EH (cell line): ENCODE data around the gene NCEH1.

ENCODE experiments used
- DNase-seq: peaks from one replicate; pipeline ENCODE4 v3.0.0-alpha.2; 2015; ENCODE audit warnings: low read depth

NCEH1 gene

DNA sequence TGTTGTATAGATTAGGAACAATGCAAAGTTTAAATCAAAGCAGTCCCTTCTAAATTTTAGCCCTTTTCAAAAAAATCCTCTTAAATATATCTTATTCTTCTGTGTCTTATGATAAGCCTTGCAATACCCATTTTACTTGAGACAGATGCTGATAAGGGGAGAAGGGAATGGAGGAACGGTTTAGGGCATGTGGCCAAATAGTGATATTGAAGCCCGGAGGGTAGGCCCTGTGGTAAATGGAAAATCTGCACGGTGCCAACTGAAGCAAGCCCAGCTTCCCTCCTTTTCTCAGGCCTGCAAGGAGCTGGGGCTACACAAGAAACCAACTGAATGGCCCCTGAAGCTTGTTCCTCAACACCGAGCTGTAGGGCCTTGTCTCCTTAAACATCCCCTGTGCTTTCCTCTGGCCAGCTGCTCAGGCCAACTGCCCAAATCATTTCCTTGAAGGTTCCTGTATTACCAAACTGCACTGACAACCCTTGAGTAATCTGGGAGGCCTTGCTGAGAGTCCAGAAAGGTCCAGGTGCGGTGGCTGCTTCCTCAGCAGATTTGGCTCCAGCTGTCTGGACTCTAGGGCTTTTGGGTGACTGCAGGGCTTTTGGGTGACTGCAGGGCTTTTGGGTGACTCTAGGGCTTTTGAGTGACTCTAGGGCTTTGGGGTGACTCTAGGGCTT is 67.2 kb downstream of the NCEH1 start:
- DNase-seq, result no peak

DNA sequence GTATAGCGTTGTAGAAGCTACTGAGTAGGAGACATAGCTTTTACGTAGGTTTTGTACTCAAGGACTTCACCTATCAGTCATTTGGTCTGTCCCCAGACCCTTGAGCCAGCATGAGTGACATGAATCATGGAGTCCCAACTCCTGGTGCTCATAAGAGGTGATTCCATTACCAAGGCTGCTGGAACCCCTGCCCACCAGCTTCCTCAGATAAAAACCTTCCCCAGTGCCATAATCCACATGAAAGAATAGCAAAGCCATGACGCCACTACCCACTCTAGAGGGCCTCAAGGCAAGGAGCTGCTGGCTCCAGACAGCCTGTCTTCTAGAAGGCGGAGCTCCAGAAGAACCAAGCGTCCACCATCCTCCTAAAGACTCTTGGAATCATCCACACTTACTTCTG is 69.6 kb downstream of the NCEH1 start:
- no peak for DNase-seq

DNA sequence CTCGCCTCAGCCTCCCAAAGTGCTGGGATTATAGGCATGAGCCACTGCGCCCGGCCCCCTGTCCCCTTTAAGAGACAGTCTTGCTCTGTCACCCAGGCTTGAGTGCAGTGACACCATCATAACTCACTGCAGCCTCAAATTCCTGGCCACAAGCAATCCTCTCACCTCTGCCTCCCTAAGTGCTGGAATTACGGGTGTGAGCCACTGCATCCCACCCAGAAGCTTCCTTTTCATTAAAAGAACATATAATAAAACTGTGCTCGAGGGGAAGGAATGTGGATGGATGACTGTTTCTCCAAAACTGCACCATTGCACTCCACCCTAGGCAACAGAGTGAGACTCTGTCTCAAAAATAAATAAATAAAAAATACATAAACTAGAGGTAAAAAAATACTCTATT is 70.1 kb downstream of the NCEH1 start:
- DNase-seq, result peak; percentile 36

GRCh38 chr3:172635588-172635987 is 75.3 kb downstream of the NCEH1 start:
- no peak for DNase-seq

DNA sequence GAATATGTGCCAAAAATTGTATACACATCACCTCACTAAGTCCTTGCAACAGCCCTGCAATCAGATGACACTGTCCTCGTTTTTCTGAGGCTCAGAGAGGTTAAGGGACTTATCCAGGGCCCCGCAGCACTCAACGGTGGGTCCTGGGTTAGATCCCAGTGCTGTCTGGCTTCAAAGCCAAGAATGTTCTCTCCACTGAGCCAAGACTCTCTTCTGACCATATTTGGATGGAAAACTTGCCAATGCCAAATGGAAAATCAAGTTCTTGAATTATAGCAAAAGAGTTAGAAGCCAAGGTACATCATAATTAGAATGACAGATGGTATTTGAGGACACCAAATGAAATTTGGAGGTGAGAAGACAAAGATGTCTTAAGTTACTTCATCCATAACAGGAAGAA is 75.9 kb downstream of the NCEH1 start:
- no peak for DNase-seq

DNA sequence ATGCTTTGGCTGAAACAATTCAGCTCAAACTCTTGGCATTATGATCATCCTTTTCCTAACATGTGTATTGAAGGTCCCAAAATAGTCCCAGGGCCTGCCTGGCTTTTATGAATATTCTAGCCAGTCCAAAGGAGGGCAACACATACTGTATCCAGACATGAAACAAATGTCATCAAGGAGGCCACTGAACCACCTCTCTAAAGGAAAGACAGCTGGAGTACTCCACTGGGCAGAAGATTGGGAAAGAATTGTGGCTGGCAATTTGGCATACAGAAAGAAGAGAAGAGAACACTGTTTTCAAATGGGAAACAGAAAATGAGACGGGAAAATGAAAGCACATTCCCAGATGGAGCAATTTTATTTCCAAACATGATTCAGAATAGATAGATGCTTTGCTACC is 80.6 kb downstream of the NCEH1 start:
- DNase-seq, result no peak

DNA sequence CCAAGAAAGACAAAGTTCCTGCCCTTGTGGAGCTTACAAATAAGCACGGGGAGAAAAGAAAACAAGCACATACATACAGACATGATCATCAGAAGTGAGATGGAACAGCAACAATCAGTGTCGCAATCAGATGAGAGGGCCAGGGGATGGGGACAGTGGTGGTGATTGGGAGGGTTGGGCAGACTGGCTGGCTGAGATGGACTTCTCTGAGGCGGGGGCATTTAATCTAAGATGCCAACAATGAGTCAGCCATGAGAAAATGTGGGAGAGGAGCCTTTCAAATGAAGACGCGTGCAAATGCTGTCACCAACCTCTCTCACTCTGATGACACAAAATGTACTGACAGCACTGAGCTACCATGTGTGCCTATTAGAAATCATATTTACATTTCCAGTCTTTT is 81.4 kb downstream of the NCEH1 start:
- DNase-seq, result peak; percentile 31

DNA sequence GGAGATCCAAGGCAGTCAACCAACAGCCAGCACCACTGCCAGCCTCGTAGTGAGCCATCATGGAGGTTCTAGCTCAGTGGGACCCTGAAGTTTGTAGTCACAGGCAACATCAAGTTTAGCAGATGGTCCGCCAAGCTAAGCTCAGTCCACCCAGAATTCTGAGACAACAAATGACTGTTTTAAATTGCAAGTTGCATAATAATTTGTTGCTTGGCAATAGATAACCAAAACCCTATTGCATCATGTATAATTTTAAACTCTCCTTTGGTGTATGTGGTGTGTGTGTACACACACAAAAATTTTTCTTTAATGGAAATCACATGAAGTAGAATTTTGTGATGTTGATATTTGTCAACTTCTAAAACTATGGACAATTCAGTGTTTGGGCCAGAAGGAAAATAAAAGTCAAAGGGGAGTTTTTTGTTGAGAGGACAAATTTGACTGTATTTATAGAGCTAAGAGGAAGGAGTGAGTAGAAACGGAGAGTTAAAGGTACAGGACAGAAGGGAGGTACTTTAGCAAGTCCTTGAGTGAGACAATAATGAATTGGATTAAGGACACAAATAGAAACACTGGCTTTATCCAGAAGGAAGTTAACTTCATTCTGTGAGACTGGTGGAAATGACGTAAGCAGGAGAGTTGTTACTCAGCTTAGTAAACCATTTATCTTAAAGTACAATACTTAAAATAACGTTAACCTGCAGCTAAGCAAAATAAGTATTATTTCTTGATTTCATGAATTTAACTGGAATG is 83.6 kb downstream of the NCEH1 start:
- peak; percentile 32 for DNase-seq

- peak; percentile 86 for DNase-seq
Measured at GRCh38 chr3:172626021-172626640, 84.7 kb downstream of the NCEH1 start.

GRCh38 chr3:172625404-172625803 is 85.5 kb downstream of the NCEH1 start:
- peak; percentile 39 for DNase-seq

DNA sequence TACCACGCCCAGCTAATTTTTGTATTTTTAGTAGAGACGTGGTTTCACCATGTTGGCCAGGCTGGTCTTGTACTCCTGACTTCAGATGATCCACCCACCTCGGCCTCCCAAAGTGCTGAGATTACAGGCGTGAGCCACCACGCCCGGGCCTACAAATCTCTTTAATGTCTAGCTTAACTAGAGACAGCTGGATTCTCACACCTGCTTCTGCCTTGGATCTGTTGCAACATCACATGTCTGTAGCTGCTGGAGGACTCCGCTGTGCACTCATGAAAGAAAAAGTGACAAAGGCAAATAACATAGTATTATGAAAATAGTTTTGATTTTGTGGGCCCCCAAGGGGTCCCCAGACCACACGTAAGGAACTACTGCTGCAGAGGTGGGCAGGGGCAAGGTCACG is 85.9 kb downstream of the NCEH1 start:
- DNase-seq, result no peak

DNA sequence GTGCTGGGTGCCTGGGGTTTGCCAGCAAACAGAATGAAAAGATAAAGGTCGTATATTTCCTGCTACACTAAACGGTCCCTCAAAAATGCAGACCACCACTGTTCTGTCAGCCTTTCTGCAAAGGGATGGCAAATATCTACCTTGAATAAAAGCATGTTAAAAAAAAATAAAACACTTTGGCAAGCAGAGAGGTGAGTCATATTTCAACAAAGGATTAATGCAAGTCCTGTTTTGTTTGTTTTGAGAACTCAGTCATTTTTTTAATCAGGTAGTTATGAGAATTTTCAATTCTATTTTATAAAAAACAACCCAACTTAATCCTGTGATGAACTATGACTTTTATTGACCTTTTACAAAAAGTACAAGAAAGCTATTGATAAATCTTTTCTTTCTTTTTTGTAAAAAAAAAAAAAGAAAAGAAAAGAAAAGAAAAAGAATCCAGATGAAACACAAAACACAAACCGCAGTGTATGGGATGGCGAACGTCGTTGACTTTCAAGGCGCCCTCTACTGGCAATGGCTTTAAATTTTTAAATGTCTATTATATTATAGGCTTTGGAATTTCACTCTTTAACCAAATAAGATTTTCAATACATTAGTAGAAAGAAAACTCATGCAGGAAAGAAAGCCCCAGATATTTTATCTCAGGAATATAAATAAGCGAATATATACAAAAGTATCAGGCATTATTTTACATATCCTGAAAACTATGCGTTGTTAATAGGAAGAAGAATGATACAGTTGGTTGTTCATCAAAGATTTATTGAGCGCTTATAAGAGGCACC is 87.8 kb downstream of the NCEH1 start:
- peak; percentile 45 for DNase-seq

DNA sequence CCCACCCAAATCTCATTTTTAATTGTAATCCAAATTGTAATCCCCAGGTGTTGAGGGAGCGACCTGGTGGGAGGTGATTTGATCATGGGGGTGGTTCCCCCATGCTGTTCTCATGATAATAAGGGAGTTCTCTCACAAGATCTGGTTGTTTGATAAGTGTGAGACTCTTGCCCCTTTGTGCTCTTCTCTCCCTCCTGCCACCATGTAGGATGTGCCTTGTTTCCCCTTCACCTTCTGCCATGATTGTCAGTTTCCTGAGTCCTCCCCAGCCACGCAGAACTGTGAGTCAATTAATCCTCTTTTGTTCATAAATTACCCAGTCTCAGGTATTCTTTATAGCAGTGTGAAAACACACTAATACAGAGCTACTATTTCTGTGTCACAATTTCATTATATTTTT is 88.7 kb downstream of the NCEH1 start:
- DNase-seq, result no peak

GRCh38 chr3:172617976-172618375 is 92.9 kb downstream of the NCEH1 start:
- DNase-seq, result no peak

- DNase-seq, result no peak
Measured at GRCh38 chr3:172617013-172617706, 93.7 kb downstream of the NCEH1 start.

DNA sequence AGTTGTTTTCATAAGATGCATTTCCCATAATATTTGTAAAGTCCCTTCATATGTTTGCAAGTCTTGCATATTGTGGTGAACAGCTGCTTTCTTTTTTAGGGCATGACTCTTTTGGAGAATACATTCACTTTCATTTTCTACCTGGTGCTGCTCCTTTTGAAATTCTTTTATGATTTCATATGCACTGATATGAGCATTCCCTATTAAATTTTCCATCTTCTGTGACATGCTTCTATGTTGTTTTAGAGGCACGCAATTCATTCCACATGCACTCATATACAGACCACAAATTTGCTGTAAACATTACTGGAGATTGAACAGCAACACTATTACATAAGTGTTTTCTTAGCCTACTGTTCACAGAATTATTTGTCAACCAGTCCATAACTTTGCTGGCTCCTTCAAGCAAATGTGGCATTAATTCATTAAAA is 94.8 kb downstream of the NCEH1 start:
- peak; percentile 4 for DNase-seq

DNA sequence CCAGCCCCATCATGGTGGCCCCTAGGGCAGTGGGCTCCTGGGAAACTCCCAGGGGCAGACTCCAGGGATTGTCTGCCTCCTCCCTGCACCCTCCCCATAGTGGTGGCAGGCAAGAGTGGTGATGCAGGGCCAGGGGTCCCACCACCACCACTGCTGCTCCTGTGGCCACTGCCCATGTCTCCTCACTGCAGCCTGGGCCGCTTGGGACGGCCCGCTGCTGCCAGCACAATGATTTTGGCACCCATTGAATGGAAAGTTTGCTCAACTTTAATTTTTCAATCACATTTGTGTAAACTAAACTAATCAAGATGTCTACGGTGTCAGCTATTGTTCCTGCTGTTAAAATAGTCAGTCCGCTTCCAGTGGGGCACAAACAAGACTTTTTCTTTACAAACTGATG is 95.6 kb downstream of the NCEH1 start:
- no peak for DNase-seq

DNA sequence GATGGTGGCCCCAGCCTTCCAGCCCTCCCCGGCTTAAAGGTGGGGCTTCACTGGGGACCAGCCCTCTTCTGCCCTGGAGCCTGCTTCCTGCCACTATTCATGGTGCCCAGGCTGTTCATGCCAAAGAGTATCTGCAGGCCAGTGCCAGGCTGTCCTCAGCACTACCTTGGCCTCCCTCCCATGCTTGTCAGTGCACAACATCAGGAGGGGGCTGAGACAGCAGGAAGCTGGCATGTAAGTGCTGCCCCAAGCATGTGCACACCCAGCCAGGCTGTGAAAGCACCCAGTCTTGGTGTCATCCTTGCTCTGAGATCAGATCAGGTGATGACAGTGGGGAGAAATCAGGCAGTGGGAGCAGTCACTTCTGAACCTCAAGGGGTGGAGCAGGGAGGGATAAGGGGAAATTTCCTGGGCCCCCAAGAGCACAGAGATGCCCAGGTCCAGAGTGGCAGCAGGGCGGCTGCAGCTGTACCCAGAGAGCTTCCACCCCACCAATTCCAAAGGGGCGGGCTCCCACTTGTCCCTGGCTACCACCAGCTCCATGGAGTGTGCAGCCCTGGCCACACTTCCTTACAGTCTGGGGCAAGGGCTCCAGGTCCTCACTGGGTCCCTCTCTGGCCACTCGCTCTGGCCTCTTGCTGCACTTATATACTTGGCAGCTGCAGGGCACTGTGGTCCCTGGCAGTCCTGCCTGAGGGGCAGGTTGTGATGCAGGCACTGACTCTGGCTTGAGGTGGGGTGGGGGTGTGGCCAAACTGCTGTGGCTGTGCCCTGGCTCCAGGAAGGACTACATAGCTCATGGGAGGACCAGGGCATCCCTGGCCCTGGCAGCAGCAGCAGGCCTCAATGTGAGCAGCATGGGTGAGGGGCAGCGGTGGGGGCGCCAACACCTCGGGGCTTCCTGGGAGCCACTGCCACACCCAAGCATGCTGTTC is 96.3 kb downstream of the NCEH1 start:
- no peak for DNase-seq

DNA sequence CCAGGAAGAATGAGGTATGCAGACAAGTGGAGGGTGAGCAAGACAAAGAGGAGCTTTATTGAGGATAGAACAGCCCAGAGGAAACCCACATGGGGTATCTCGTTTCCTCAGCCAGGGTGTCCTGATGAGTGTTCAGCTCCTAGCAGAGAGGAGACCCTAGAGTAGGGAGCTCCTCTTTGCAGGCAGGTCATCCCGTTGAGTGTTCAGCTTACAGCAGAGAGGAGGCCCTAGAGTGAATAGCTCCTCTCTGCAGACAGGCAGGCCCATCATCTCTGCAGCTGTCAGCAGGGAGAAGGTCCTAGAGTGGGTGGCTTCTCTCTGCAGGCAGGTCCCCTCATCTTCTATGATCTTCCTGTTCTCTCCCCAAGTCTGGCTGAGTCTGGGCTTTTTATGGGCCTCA is 97.0 kb downstream of the NCEH1 start:
- DNase-seq, result no peak

DNA sequence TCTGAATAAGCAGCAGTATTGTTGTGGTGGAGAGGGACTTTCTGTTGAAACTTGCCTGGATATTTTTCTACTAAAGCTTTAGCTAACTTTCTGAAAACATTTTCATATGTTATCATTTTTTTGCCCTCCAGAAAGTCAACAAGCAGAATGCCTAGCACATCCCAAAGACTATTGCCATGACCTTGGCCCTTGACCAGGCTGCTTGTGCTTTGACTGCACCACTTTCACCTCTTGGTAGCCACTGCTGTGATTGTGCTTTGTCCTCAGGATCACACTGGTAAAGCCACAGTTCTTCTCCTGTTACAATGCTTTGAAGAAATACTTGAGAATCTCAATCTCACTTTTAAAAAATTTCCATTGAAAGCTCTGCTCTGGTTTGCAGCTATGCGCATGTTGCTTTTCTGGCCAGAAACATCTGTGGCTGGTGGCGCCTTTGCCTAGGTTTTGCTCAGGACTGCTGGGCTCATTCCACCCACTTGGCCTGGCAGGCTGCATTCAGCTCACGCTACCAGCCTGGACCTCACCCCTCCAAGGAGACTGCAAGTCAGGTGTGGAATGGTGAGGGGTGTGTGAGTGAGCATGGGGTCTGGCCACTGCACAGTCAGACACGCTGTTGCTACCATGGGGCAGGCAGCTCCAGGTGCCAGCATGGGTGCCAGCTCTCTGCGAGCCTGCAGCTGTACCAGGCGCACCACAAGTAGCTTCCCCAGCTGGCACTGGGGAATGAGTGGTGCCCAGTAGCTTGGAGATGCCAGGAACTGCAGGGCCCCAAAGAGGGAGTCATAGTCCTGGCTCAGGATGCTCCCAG is 97.8 kb downstream of the NCEH1 start:
- no peak for DNase-seq
